ENCODE results near the gene ODF2. TPM values are rescaled to one million over a fixed set of nuclear protein-coding genes. Genes with fewer than 3 reads are reported as not detected.
"Not testable (repeated sequence)": the region's sequence is repeated elsewhere in the genome, so short reads cannot be mapped to it uniquely, and the experiment has no call there.

Gene ODF2
- total RNA-seq, 1 donor from 2014 or later, result 28.1 TPM

DNA sequence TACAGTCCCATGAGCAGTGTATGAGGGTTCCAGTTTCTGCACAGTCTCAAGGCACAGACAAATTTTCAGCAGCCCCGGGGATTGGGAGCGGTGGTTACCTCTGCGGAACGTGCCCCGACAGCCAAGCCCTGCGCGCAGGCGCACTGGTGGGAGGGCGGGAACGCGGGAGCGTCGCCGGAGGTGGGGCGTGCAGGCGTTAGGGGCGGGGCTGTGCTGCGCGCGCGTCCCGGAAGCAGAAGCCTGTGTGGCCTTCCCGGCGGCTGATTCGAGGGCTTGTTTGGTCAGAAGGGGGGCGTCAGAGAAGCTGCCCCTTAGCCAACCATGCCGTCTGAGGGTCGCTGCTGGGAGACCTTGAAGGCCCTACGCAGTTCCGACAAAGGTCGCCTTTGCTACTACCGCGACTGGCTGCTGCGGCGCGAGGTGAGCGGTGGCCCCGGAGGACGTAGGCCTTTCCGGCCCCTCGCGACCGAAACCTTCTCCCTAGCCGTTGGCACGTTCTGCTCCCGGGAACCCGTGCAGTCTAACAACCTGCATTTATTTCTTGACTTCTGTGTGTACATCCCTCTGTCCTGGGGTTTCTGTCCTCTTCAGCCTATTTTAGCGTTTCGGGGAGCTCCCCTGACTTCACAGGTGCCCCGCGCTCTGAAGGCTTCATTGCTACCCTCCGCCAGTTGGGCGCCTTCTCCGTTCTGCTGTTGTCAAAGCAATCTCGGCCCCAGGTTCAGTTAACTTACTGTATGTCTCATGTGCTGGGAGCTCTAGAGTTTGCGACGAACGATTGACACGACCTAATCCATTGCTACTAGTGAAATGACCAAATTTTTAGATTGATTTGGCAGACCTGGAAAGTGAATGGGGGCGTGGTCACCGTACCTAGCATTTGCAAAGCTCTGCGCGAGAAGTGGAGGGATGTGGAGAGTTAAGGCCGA is 48.9 kb downstream of the ODF2 start, which contains the start of gene GLE1:
Gene GLE1, plus strand, starts transcription at position 235 of the 929 bp plus-strand sequence. Its CDS starts 87 bp downstream, at position 322.
- DNase-seq (ENCODE audit: low spot score), result peak; percentile 97
- ATAC-seq, result peak; percentile 99
- intact Hi-C loops (cut with DNase I), result no loop called here

DNA sequence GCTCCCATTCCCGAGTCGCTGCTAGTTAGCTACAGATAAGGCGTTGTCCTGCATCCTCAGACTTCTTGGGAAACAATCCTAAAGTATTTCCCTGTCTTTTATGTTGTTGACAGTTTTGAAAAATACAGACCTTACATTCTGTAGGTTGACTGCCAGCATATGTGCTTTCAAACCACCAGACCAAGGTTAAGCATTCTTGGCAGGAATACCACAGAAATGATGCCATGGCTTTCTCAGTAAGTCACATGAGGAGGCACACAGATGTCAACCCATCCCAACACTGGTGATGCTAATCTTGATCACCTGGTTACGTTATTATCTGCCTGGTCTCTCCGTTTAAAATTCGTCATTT is 49.6 kb downstream of the ODF2 start:
- intact Hi-C loops (cut with DNase I), result no loop called here
- DNase-seq (ENCODE audit: low spot score) (no peak), ATAC-seq (no peak)

DNA sequence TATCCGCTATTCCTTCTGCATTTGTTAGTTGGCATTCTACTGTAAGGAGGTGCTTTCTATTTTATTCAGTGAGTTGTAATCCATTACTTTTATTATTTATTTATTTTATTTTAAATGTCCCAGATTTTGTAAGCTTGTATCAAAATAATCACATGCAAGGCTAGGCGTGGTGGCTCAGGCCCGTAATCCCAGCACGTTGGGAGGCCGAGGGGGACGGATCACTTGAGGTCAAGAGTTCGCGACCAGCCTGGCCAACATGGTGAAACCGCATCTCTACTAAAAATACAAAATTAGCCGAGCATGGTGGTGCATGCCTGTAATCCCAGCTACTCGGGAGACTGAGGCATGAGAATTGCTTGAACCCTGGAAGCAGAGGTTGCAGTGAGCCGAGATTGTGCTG is 50.1 kb downstream of the ODF2 start:
- intact Hi-C loops (cut with DNase I); DNase-seq (ENCODE audit: low spot score); ATAC-seq: not testable (repeated sequence)

DNA sequence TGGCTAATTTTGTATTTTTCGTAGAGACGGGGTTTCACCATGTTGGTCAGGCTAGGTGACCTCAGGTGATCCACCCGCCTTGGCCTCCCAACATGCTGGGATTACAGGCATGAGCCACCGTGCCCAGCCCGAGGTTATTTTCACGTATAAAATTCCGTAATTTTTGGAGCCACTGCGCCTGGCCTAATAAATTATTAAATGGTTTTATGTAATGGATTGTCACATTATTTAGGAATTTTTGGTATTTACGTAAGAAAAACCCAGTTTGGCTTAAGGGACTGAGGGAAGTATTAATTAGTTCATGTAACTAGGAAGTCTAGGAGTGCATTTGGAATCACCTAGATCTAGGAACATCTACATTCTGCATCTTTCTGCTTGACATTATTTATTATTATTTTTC is 57.0 kb downstream of the ODF2 start:
- intact Hi-C loops (cut with DNase I), result no loop called here
- DNase-seq (ENCODE audit: low spot score) (no peak), ATAC-seq (no peak)

DNA sequence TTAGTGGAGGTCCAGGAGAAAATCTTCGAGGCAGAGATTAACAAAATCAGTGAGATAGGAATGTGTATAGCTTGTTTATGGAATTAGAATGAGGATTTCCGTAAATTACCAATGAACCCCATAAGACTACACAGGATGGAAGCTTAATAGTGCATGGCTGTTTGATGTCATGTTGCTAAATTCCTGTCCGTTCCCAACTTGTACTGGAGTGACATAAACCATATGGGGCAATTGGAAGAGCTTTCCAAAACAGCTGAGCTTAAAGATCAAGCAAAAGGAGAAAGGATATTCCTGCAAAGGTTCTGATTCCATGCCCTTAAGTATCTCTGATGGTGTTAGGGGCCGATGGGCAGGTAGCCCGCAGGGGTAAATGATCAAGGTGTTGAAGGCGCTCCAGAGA is 66.2 kb downstream of the ODF2 start:
- DNase-seq (ENCODE audit: low spot score) (no peak), ATAC-seq (no peak)
- intact Hi-C loops (cut with DNase I), result no loop called here

GRCh38 chr9:128523199-128523925 is 67.6 kb downstream of the ODF2 start:
- intact Hi-C loops (cut with DNase I), result no loop called here
- DNase-seq (ENCODE audit: low spot score) (peak; percentile 66), ATAC-seq (peak; percentile 83)

GRCh38 chr9:128526720-128527119 is 70.9 kb downstream of the ODF2 start:
- intact Hi-C loops (cut with DNase I), result no loop called here
- ATAC-seq (no peak), DNase-seq (ENCODE audit: low spot score) (no peak)

DNA sequence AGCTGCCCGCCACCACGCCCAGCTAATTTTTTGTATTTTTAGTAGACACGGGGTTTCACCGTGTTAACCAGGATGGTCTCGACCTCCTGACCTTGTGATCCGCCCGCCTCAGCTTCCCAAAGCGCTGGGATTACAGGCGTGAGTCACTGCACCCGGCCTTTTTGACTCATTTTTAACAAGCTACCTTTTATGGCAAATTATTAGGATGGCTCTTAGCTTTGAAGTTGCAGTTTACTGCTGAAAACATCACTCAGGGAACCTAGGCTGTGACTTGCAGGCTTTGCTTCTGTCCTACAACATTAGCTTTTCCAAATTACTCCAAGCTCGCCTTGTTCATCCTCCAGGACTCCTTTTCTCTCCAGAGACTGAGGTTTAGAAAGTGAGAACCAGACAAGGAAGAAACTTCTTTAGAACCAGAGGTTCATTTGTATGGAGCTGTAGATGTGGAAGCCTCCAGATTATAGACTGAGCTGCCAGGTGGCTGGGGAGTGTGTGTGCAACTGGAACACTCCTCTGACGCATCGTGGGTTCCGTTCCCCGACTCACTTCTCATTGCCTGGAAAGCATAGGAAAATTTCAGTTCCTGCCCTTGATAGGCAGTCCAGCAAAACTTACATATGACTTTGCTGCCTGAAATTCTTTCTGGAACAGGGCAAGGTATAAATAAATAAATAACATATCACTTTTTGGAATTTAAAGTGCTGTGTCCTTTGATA is 72.8 kb downstream of the ODF2 start:
- no peak for ATAC-seq
- DNase-seq (ENCODE audit: low spot score), result no peak
- intact Hi-C loops (cut with DNase I), result no loop called here

- DNase-seq (ENCODE audit: low spot score) (no peak), ATAC-seq (no peak)
- intact Hi-C loops (cut with DNase I), result no loop called here
These were observed 73.4 kb downstream of the ODF2 start for GRCh38 chr9:128529191-128529590.

- intact Hi-C loops (cut with DNase I), result no loop called here
- DNase-seq (ENCODE audit: low spot score) (no peak), ATAC-seq (no peak)
These were observed 76.8 kb downstream of the ODF2 start for GRCh38 chr9:128532581-128532980.

DNA sequence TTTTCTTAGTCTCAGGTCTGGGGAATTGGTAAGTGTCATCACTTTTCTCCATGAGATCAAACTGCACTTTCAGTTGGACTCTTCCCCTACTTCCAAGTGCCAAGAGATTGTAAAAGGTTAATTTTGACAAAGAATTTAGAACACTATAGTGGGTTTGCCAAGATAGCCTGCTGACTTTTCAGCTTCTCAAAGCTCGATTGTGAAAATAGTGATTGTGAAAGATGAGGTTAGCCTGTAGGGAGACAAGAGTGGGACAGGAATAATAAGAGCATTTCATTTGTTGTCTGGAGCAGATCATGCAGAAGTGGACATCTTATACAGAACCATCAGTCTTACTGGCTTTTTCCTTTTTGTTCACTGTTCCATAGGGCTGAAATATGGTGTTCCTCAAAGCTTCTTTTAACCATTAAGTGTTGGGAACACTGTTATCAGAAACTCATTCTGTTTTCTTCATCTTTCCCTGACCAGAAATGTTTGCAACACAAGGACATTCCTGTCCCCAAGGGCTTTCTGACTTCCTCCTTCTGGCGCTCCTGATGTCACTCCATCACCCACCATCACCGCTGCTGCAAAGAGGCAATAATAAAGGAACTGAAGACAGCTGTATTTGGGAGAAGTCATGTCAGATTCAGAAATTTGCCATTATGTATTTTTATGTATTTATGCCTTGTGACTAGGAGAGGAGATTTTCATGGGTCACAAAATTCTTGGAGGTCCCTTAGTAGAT is 85.0 kb downstream of the ODF2 start:
- peak; percentile 93 for ATAC-seq
- intact Hi-C loops (cut with DNase I), result no loop called here

GRCh38 chr9:128546504-128546903 is 90.7 kb downstream of the ODF2 start:
- intact Hi-C loops (cut with DNase I), result no loop called here
- DNase-seq (ENCODE audit: low spot score) (no peak), ATAC-seq (no peak)

More for the DNA sequence above, 85.0 kb downstream of the ODF2 start:
- no peak for DNase-seq (ENCODE audit: low spot score)

- no peak for ATAC-seq
- intact Hi-C loops (cut with DNase I), result no loop called here
- DNase-seq (ENCODE audit: low spot score), result no peak
These were observed 93.1 kb downstream of the ODF2 start for GRCh38 chr9:128548876-128549275.

DNA sequence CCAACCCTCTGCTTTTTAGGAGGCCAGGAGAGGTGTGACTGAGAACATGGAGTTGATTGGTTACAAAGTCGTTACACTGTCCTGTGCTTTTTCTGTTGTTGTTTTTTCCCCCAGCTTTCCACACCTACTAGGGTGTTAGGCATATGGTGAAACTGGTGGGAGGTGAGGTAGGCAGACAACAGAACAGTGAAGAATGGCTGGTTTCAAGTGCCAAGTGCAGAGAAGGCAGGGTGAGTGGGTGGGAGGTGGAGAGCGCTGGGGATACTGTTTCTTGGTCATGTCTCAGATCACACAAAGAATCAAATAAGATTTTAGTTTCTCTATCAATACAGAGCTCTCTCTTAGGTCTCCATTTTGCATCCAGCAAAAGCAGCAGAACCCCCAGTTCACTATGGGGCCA is 94.4 kb downstream of the ODF2 start:
- intact Hi-C loops (cut with DNase I), result no loop called here
- DNase-seq (ENCODE audit: low spot score), result no peak
- ATAC-seq, result no peak

Other genes starting within 250 kb of the ODF2 start
- 119 TPM for gene GOLGA2, start 180.0 kb upstream of the ODF2 start, total RNA-seq
- gene SWI5, start 179.7 kb upstream of the ODF2 start, total RNA-seq, result 19.6 TPM
- gene TRUB2, start 133.6 kb upstream of the ODF2 start, total RNA-seq, result 13.0 TPM
- gene COQ4, start 133.2 kb upstream of the ODF2 start, total RNA-seq, result 28.9 TPM
- gene SLC27A4, start 115.5 kb upstream of the ODF2 start, total RNA-seq, result 13.9 TPM
- gene URM1, start 84.6 kb upstream of the ODF2 start, total RNA-seq, result 41.9 TPM
- gene CERCAM, start 35.1 kb upstream of the ODF2 start, total RNA-seq, result 41.7 TPM
- gene GLE1, start 48.7 kb downstream of the ODF2 start, total RNA-seq, result 19.3 TPM
- gene SPTAN1, start 96.6 kb downstream of the ODF2 start, total RNA-seq, result 794 TPM
- gene DYNC2I2, start 200.8 kb downstream of the ODF2 start, total RNA-seq, result 28.4 TPM
- gene SET, start 233.2 kb downstream of the ODF2 start, total RNA-seq, result 222 TPM
- gene PKN3, start 246.5 kb downstream of the ODF2 start, total RNA-seq, result 9.9 TPM

All from sciatic nerve (tissue), 2 donors.